Measurements from ENCODE around the gene RASSF9. TPM values are rescaled to one million over a fixed set of nuclear protein-coding genes. Genes with fewer than 3 reads are reported as not detected.

Gene RASSF9
- total RNA-seq, 2 experiments from 2014 or later = not detected

- POLR2A ChIA-PET = no interaction called here
- CTCF ChIA-PET = no interaction called here
- DNase-seq = no peak
- Mint-ChIP-seq H3K9me3 (peaks cover 9% of the 10 kb centered on the region), H3K27me3 (no peaks in the 10 kb centered on the region), H3K4me1 (no peaks in the 10 kb centered on the region), H3K36me3 (ENCODE audit: low read depth) (no peaks in the 10 kb centered on the region), H3K4me3 (no peak overlapping the region), H3K27ac (no peak overlapping the region)
Observed at GRCh38 chr12:85755760-85756159, 80.4 kb downstream of the RASSF9 start.

Other genes starting within 250 kb of the RASSF9 start
- gene NTS, start 37.9 kb upstream of the RASSF9 start, total RNA-seq = not detected

Measured in activated CD4-positive, alpha-beta memory T cell treated with anti-CD3 and anti-CD28 coated beads, Interleukin-2, amount 10 ng/mL, durations not matched to agents 7 days and 5 days (primary cell).